ENCODE results near the gene CIDEC.
"Not testable (repeated sequence)": the region's sequence is repeated elsewhere in the genome, so short reads cannot be mapped to it uniquely, and the experiment has no call there.

Gene CIDEC

GRCh38 chr3:9875448-9875847, 4.6 kb downstream of the CIDEC start:
- no peak for DNase-seq (ENCODE audit: low read depth)

GRCh38 chr3:9872067-9872466, 8.0 kb downstream of the CIDEC start:
- peak; percentile 41 for DNase-seq (ENCODE audit: low read depth)

GRCh38 chr3:9870978-9871377, 9.1 kb downstream of the CIDEC start:
- peak; percentile 86 for DNase-seq (ENCODE audit: low read depth)

- no peak for DNase-seq (ENCODE audit: low read depth)
Measured at GRCh38 chr3:9869955-9870354, 10.1 kb downstream of the CIDEC start.

GRCh38 chr3:9867106-9867505, 12.9 kb downstream of the CIDEC start:
- DNase-seq (ENCODE audit: low read depth): no peak

- no peak for DNase-seq (ENCODE audit: low read depth)
Measured at GRCh38 chr3:9866639-9867038, 13.4 kb downstream of the CIDEC start.

- not testable (repeated sequence) for DNase-seq (ENCODE audit: low read depth)
Measured at GRCh38 chr3:9865125-9865637, 14.9 kb downstream of the CIDEC start.

GRCh38 chr3:9864200-9864927, 15.7 kb downstream of the CIDEC start:
- peak; percentile 38 for DNase-seq (ENCODE audit: low read depth)

GRCh38 chr3:9863058-9863772, 16.8 kb downstream of the CIDEC start:
- DNase-seq (ENCODE audit: low read depth): no peak

- peak; percentile 71 for DNase-seq (ENCODE audit: low read depth)
Measured at GRCh38 chr3:9862391-9863057, 17.5 kb downstream of the CIDEC start.

GRCh38 chr3:9861626-9862130, 18.4 kb downstream of the CIDEC start:
- no peak for DNase-seq (ENCODE audit: low read depth)

GRCh38 chr3:9861201-9861600, 18.9 kb downstream of the CIDEC start:
- DNase-seq (ENCODE audit: low read depth): no peak

GRCh38 chr3:9859530-9860025, 20.5 kb downstream of the CIDEC start:
- DNase-seq (ENCODE audit: low read depth): no peak

- DNase-seq (ENCODE audit: low read depth): no peak
Measured at GRCh38 chr3:9855594-9855993, 24.5 kb downstream of the CIDEC start.

- not testable (repeated sequence) for DNase-seq (ENCODE audit: low read depth)
Measured at GRCh38 chr3:9854291-9854940, 25.6 kb downstream of the CIDEC start.

- peak; percentile 16 for DNase-seq (ENCODE audit: low read depth)
Measured at GRCh38 chr3:9852528-9852927, 27.5 kb downstream of the CIDEC start.

GRCh38 chr3:9851926-9852325, 28.1 kb downstream of the CIDEC start:
- DNase-seq (ENCODE audit: low read depth): not testable (repeated sequence)

- not testable (repeated sequence) for DNase-seq (ENCODE audit: low read depth)
Measured at GRCh38 chr3:9851383-9851782, 28.7 kb downstream of the CIDEC start.

GRCh38 chr3:9848860-9849259, 31.2 kb downstream of the CIDEC start:
- DNase-seq (ENCODE audit: low read depth): peak; percentile 46

- not testable (repeated sequence) for DNase-seq (ENCODE audit: low read depth)
Measured at GRCh38 chr3:9847870-9848269, 32.2 kb downstream of the CIDEC start.

- DNase-seq (ENCODE audit: low read depth): no peak
Measured at GRCh38 chr3:9846931-9847488, 33.0 kb downstream of the CIDEC start.

Data from ELR (cell line).